Keratinocyte (primary cell): ENCODE measurements around the gene ACBD6. TPM values are rescaled to one million over a fixed set of nuclear protein-coding genes. Genes with fewer than 3 reads are reported as not detected.

ENCODE experiments used
- DNase-seq: peaks from one replicate; pipeline ENCODE4 v3.0.0-alpha.2; 2011; ENCODE audit warnings: low read depth, missing footprints, low spot score
- FAIRE-seq: peaks from 2 replicates; lab custom pipeline; 2011; peaks lifted over from hg19 to GRCh38; lab: Jason Lieb, UNC
- H2AFZ ChIP-seq: 2 replicates; pipeline ENCODE4 v1.6.0; 2012; ENCODE audit warnings: low read length, control low read depth, inconsistent platforms; ENCODE audit not compliant: control insufficient read depth
- H3K27ac ChIP-seq: 2 replicates; pipeline ENCODE4 v1.5.1; 2011; ENCODE audit warnings: low read length; ENCODE audit not compliant: control insufficient read depth, insufficient read depth
- H3K27me3 ChIP-seq: 3 replicates; pipeline ENCODE4 v1.6.0; 2011; ENCODE audit warnings: low read length; ENCODE audit not compliant: control insufficient read depth, insufficient read depth; ENCODE audit errors: extremely low read depth
- H3K36me3 ChIP-seq, 2 experiments: 2 replicates in 1 of 2; 3 replicates in 1 of 2; pipeline ENCODE4 v1.5.1; 2011; ENCODE audit warnings: low read length in 2 of 2, mild to moderate bottlenecking in 1 of 2; ENCODE audit not compliant: control insufficient read depth in 2 of 2, insufficient read depth in 2 of 2; ENCODE audit errors: extremely low read depth in 1 of 2
- H3K4me1 ChIP-seq: 3 replicates; pipeline ENCODE4 v1.5.1; 2011; ENCODE audit warnings: low read length; ENCODE audit not compliant: control insufficient read depth, insufficient read depth; ENCODE audit errors: extremely low read depth
- H3K4me2 ChIP-seq: 3 replicates; pipeline ENCODE4 v1.6.0; 2011; ENCODE audit warnings: low read depth, low read length; ENCODE audit not compliant: control insufficient read depth, insufficient read depth; ENCODE audit errors: extremely low read depth
- H3K4me3 ChIP-seq, 3 experiments: fragments of 200-600 bp in 1 of 3; sonication (generic) in 1 of 3; 2 replicates in 2 of 3; 3 replicates in 1 of 3; pipeline ENCODE4 v1.5.1; 2011 to 2016; ENCODE audit warnings: low read length in 3 of 3, mild to moderate bottlenecking in 3 of 3, control low read depth in 2 of 3, inconsistent platforms in 1 of 3, low read depth in 1 of 3, mixed read lengths in 1 of 3, mixed run types in 1 of 3, moderate library complexity in 1 of 3; ENCODE audit not compliant: control insufficient read depth in 2 of 3, insufficient read depth in 2 of 3; ENCODE audit errors: extremely low read depth in 1 of 3
- H3K79me2 ChIP-seq: 2 replicates; pipeline ENCODE4 v1.6.0; 2012; ENCODE audit warnings: low read length; ENCODE audit not compliant: control insufficient read depth, insufficient read depth
- H3K9ac ChIP-seq: 3 replicates; pipeline ENCODE4 v1.6.0; 2011; ENCODE audit warnings: low read length; ENCODE audit not compliant: control insufficient read depth, insufficient read depth; ENCODE audit errors: extremely low read depth
- H3K9me1 ChIP-seq: 3 replicates; pipeline ENCODE4 v1.6.0; 2011; ENCODE audit warnings: low read length; ENCODE audit not compliant: control insufficient read depth, insufficient read depth; ENCODE audit errors: extremely low read depth
- H3K9me3 ChIP-seq: 2 replicates; pipeline ENCODE4 v1.5.1; 2012; ENCODE audit warnings: low read depth, low read length; ENCODE audit not compliant: control insufficient read depth
- H4K20me1 ChIP-seq: 3 replicates; pipeline ENCODE4 v1.6.0; 2011; ENCODE audit warnings: low read length; ENCODE audit not compliant: control insufficient read depth, insufficient read depth; ENCODE audit errors: extremely low read depth
- EZH2 ChIP-seq: IDR thresholded peaks from one replicate; pipeline ENCODE4 v1.6.1; 2012; ENCODE audit warnings: inconsistent platforms, mild to moderate bottlenecking, low read length, moderate library complexity
- dilution Hi-C: fragments of 300-500 bp; cut with MboI; formaldehyde crosslinking; loops from one replicate; pipeline ENCODE4 v1.7.0; 2020; ENCODE audit warnings: low sequenced_read_pairs; ENCODE audit not compliant: extremely low pct_ligation_motif_present
- polyA plus RNA-seq, 5 experiments: library from polyadenylated mRNA; depleted of rRNA in 3 of 5; stranded (reverse) in 3 of 5; stranded (forward) in 1 of 5; unstranded in 1 of 5; fragments of >200 nt; gene quantifications; 1 replicate in 1 of 5; 2 replicates in 3 of 5; 3 replicates in 1 of 5; pipeline versions ENCODE4 v1.2.1 to v1.2.3, GENCODE V29; 2011 to 2012; ENCODE audit warnings: missing spikeins in 2 of 5, low read depth in 1 of 5, low replicate concordance in 1 of 5
- TF ChIP-seq, protein P1 (sequence below), 3 experiments: IDR thresholded peaks in 1 of 3; conservative IDR thresholded peaks in 1 of 3; optimal IDR thresholded peaks in 1 of 3; 2 replicates in 2 of 3; 3 replicates in 1 of 3; pipeline versions ENCODE3 to v1.5.1; 2011; ENCODE audit warnings: low read length in 3 of 3, mild to moderate bottlenecking in 3 of 3, moderate library complexity in 2 of 3, control low read depth in 1 of 3, inconsistent platforms in 1 of 3; ENCODE audit not compliant: insufficient read depth in 2 of 3; ENCODE audit errors: extremely low read depth in 1 of 3

ACBD6 gene
- polyA plus RNA-seq, 1 donor (not counting 4 experiments of a cell fraction or from before 2014, with no cell fraction given): 47.5 TPM

GRCh38 chr1:180248731-180249681, 253.4 kb downstream of the ACBD6 start:
- H3K27ac ChIP-seq: no peak overlapping the region
- H3K79me2 ChIP-seq: no peaks in the 10 kb centered on the region
- H3K4me3 ChIP-seq: no peak overlapping the region
- FAIRE-seq (no peak), DNase-seq (no peak)
- H3K9ac ChIP-seq: no peak overlapping the region
- H3K9me3 ChIP-seq: no peaks in the 10 kb centered on the region
- H2AFZ ChIP-seq: no peak overlapping the region
- H3K9me1 ChIP-seq: no peaks in the 10 kb centered on the region
- no peak for TF ChIP-seq EZH2
- TF ChIP-seq, protein P1, sequence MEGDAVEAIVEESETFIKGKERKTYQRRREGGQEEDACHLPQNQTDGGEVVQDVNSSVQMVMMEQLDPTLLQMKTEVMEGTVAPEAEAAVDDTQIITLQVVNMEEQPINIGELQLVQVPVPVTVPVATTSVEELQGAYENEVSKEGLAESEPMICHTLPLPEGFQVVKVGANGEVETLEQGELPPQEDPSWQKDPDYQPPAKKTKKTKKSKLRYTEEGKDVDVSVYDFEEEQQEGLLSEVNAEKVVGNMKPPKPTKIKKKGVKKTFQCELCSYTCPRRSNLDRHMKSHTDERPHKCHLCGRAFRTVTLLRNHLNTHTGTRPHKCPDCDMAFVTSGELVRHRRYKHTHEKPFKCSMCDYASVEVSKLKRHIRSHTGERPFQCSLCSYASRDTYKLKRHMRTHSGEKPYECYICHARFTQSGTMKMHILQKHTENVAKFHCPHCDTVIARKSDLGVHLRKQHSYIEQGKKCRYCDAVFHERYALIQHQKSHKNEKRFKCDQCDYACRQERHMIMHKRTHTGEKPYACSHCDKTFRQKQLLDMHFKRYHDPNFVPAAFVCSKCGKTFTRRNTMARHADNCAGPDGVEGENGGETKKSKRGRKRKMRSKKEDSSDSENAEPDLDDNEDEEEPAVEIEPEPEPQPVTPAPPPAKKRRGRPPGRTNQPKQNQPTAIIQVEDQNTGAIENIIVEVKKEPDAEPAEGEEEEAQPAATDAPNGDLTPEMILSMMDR (optimal IDR thresholded peaks at IDR 0.05 in 1 of 3, IDR thresholded peaks at IDR 0.05 in 1 of 3, conservative IDR thresholded peaks at IDR 0.05 in 1 of 3; ENCODE audit: extremely low read depth in 1 of 3, insufficient read depth in 2 of 3, low read length in 3 of 3): peak in 1 of 3 experiments; percentile 8
- H3K27me3 ChIP-seq: peaks cover 9% of the 10 kb centered on the region
- dilution Hi-C loops: no loop called here
- H3K4me1 ChIP-seq: no peaks in the 10 kb centered on the region
- no peaks in the 10 kb centered on the region for H4K20me1 ChIP-seq
- H3K36me3 ChIP-seq: no peaks in the 10 kb centered on the region
- H3K4me2 ChIP-seq: no peak overlapping the region

DNA sequence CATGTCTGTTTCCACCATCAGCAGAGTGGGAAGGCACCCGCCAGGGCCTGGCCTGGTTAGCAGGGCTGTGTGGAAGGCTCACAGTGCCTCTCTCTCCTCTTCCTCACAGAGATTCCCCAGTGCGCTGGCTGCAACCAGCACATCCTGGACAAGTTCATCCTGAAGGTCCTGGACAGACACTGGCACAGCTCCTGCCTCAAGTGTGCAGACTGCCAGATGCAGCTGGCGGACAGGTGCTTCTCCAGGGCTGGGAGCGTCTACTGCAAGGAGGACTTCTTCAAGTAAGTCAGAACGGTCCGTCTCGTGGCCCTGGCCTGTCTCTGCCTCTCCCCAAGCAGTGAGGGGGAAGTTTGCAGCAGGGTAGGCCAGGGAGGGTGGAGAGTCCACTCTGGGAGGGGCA, 254.2 kb downstream of the ACBD6 start:
- Histone ChIP-seq H2AFZ (no peak overlapping the region), H3K9me3 (no peaks in the 10 kb centered on the region), H3K79me2 (no peaks in the 10 kb centered on the region), H3K27ac (no peak overlapping the region), H3K9me1 (no peaks in the 10 kb centered on the region), H3K4me1 (no peaks in the 10 kb centered on the region), H3K4me2 (no peak overlapping the region), H4K20me1 (no peaks in the 10 kb centered on the region), H3K27me3 (peaks cover 9% of the 10 kb centered on the region), H3K4me3 (no peak overlapping the region), H3K36me3 (no peaks in the 10 kb centered on the region), H3K9ac (no peak overlapping the region)
- no peak for FAIRE-seq
- DNase-seq: no peak
- dilution Hi-C loops: no loop called here
- no peak for TF ChIP-seq EZH2
- TF ChIP-seq, protein P1 (optimal IDR thresholded peaks at IDR 0.05 in 1 of 3, IDR thresholded peaks at IDR 0.05 in 1 of 3, conservative IDR thresholded peaks at IDR 0.05 in 1 of 3; ENCODE audit: extremely low read depth in 1 of 3, insufficient read depth in 2 of 3, low read length in 3 of 3): no peak
